Peyer's patch (tissue), 4 donors: Measurements from ENCODE around the gene PLXNA2.

Experiments
- CTCF ChIP-seq, 6 experiments: fragments of 450-650 bp in 4 of 6; fragments of 200-600 bp in 2 of 6; sonication (generic) in 1 of 6; IDR thresholded peaks; one replicate each; pipeline ENCODE4 v1.5.1; 2017 to 2019; ENCODE audit warnings: antibody characterized with exemption in 6 of 6, mild to moderate bottlenecking in 3 of 6, moderate library complexity in 1 of 6
- POLR2A ChIP-seq, 2 donors: fragments of 450-650 bp; IDR thresholded peaks; one replicate each; pipeline ENCODE4 v1.5.1; 2017; ENCODE audit warnings: antibody characterized with exemption in 2 of 2, mild to moderate bottlenecking in 2 of 2, moderate library complexity in 2 of 2

- TF ChIP-seq CTCF (IDR thresholded peaks at IDR 0.05) (no peak), POLR2A (IDR thresholded peaks at IDR 0.05) (no peak)
These were observed 178.3 kb downstream of the PLXNA2 start for GRCh38 chr1:208065862-208066261.
